Measurements from ENCODE around the gene RSU1.

DNA sequence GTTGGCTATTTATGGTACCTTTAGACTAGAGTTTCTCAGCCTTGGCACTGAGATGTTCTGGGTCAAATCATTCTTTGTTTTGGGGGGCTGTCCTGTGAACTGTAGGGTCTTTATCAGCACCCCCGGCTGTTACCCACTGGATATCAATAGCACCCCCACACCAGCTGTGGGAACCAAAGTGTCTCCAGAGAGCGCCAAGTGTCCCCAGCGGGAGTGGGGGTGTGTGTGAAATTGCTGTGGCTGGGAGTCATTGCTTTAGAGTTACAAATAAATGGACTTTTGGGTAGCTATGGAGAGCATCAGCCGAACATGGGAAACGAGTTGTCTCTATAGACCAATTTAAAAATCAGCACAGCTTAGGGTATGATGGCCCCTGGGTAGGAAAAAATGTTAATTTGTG is 184.2 kb downstream of the RSU1 start:
- TF ChIP-seq EP300 (IDR thresholded peaks at IDR 0.05) (no peak), POLR2A (IDR thresholded peaks at IDR 0.05) (no peak)
- TF ChIP-seq, protein P1, sequence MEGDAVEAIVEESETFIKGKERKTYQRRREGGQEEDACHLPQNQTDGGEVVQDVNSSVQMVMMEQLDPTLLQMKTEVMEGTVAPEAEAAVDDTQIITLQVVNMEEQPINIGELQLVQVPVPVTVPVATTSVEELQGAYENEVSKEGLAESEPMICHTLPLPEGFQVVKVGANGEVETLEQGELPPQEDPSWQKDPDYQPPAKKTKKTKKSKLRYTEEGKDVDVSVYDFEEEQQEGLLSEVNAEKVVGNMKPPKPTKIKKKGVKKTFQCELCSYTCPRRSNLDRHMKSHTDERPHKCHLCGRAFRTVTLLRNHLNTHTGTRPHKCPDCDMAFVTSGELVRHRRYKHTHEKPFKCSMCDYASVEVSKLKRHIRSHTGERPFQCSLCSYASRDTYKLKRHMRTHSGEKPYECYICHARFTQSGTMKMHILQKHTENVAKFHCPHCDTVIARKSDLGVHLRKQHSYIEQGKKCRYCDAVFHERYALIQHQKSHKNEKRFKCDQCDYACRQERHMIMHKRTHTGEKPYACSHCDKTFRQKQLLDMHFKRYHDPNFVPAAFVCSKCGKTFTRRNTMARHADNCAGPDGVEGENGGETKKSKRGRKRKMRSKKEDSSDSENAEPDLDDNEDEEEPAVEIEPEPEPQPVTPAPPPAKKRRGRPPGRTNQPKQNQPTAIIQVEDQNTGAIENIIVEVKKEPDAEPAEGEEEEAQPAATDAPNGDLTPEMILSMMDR (IDR thresholded peaks at IDR 0.05), result no peak

All from tibial nerve (tissue), 4 donors.